ENCODE data around the gene HSD11B1L.

GRCh38 chr19:5645409-5645808, 35.4 kb upstream of the HSD11B1L start:
- TF ChIP-seq ZNF274 (IDR thresholded peaks at IDR 0.05; ENCODE audit: low read depth, low read length), result no peak
- no peak for TF ChIP-seq YY1 (IDR thresholded peaks at IDR 0.05; ENCODE audit: insufficient read depth, insufficient read length)

All from NT2/D1 (cell line).